LNCaP clone FGC (cell line): ENCODE results near the gene ZFP92.

Experiments used
- DNase-seq: peaks from one replicate; pipeline ENCODE4 v3.0.0-alpha.2; 2011; ENCODE audit warnings: low read depth
- H3K4me3 ChIP-seq: 2 replicates; pipeline ENCODE4 v1.5.1; 2011; ENCODE audit warnings: mild to moderate bottlenecking, low read depth, low read length, control low read depth
- TF ChIP-seq, protein P1 (sequence below): IDR thresholded peaks from 2 replicates; pipeline ENCODE4 v1.5.1; 2012; ENCODE audit warnings: mild to moderate bottlenecking; ENCODE audit not compliant: control insufficient read depth, insufficient read depth; ENCODE audit errors: extremely low read depth

The ZFP92 gene

DNA sequence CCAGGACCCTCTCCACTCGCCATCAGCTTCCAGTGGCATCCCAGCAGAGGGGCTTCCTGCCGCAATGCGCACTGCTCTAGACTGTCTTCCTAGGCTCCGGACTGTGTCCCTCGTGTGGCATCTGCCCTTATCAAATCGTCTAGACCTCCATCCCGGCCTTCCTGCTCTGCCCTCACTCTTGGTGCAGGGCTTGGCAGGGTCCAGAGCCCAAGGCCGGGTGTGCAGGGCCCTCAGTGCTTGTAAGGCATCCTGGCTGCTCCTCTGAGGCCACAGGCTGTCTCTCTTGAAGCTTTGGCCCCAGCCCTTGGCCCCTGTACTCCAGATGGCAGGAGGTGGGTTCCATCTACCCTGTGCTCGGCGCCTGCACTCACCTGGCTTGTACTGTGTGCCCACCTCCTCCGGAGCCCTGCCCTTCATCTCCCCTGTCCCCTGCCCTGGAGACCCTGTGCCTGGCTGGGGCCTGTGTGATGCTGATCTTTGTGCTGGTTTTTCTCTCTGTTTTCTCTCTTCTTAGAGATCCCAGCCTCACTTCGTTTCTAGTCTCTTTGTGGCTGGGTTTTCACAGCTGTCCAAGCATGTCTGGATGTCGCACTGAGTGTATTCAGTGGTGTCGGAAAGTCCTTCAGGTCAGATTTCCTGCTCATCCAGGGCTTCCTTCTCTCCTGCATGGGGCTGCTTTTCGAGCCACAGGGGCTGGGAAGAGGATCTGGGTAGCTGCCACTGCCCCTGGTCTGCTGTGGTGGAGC lies 38.3 kb downstream of the ZFP92 start:
- TF ChIP-seq, protein P1, sequence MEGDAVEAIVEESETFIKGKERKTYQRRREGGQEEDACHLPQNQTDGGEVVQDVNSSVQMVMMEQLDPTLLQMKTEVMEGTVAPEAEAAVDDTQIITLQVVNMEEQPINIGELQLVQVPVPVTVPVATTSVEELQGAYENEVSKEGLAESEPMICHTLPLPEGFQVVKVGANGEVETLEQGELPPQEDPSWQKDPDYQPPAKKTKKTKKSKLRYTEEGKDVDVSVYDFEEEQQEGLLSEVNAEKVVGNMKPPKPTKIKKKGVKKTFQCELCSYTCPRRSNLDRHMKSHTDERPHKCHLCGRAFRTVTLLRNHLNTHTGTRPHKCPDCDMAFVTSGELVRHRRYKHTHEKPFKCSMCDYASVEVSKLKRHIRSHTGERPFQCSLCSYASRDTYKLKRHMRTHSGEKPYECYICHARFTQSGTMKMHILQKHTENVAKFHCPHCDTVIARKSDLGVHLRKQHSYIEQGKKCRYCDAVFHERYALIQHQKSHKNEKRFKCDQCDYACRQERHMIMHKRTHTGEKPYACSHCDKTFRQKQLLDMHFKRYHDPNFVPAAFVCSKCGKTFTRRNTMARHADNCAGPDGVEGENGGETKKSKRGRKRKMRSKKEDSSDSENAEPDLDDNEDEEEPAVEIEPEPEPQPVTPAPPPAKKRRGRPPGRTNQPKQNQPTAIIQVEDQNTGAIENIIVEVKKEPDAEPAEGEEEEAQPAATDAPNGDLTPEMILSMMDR: no peak
- H3K4me3 ChIP-seq: no peak overlapping the region
- DNase-seq: no peak

DNA sequence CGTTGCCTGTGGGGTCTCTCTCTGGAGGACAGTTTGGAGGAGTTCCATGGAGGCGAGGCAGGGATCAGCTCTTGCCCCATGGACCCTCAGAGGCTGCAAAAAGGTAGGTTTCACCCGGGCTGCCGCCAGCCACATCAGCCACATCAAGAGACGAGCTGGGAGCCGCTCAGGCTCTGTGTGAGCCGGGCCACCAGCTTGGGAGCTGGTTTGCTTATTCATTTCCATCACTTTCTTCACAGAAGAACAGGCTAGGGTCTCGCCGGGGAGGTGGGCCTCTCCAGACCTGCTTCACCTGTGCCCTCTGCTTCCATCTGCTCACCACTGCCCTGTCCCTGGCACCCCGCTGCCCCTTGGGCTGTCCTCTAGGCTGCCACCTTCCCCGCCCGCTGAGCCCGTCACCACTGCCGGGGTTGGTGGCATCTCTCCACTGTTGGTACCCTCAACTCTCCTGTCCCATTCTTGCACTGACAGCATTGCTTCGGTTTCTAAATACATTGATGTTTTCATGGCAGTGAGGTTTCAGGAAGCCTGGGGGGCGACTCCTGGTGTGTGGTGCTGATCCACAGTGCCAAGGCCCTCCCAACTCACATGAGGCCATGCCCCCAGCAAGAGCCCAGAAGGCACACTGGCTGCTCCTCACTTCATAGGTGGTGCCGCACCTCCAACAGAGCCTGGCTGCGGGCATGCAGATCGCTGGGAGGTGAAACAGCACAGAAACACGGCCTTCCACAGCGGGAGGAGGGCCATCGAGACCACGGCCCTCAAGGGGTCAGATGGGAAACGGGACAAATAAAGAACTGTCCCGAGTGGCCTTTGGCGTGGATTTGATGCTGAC lies 39.1 kb downstream of the ZFP92 start:
- no peak for DNase-seq
- TF ChIP-seq, protein P1: no peak
- H3K4me3 ChIP-seq: no peak overlapping the region

DNA sequence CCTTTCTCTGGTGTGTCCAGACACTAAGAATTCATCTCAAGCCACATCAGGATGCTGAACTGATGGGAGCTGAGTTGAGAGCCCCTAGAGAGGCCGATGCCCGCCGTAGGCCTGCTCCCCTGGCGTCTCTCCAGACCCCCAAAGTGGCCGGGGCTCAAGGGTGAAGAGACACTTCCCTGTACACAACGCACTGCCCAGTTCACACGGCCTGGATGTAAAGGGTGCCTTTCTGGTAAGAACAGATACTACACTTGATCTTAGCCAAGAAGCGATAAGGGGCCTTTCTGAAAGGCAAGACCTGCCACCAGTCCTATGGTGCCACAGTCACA lies 39.6 kb downstream of the ZFP92 start:
- DNase-seq: no peak
- no peak overlapping the region for H3K4me3 ChIP-seq
- TF ChIP-seq, protein P1: no peak

DNA sequence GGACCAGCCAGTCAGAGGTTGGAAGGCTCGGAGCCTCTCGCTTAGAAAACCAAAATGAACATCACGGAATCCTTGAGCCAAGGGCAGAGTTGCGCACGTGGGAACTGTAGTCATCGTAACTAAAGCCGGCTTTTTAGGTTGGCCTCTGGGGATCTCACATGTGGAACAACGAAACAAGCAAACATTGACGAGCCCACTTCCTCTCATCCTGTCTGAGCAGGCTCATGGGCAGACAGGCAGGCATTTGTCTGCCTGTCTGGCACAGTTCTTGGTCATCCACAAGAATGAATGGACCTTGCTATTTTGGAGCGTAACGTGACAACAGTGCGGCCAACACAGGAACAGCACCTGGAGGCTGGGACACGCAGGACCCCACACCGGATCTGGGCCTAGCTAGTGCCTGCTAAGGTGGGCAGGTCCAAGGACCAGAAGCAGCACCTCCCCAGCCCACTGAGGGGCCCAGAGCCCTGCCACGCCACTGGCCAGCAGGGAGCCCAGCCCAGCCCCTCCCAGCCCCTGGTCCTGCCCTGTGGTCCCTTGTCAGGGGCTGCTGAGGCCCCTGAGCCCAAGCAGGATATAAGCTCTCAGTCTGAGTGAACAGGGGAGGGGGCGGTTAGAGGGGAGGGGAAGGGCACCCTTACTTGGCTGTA lies 43.8 kb downstream of the ZFP92 start:
- TF ChIP-seq, protein P1: no peak
- no peak for DNase-seq

DNA sequence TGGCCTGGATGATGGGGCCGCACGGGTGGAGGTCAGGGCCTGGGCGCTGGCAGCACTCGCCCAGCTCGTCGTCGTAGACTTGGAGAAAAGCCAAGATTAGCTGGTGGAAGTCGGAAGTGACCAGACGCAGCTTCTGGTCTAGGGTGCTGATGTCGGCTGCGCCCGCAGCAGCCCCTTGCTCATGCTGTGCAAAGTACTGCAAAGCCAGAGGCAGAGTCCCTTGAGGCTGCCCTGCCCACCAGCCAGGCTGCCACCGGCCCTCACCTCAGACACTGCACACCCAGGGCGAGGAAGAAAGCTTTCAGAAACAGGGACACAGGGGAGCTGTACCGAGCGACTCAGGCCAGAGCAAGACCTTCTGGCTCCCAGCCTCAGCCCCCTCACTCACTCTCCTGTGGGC lies 44.3 kb downstream of the ZFP92 start:
- TF ChIP-seq, protein P1: no peak
- no peak overlapping the region for H3K4me3 ChIP-seq
- no peak for DNase-seq

More for the DNA sequence above, 43.8 kb downstream of the ZFP92 start:
- H3K4me3 ChIP-seq: no peak overlapping the region

DNA sequence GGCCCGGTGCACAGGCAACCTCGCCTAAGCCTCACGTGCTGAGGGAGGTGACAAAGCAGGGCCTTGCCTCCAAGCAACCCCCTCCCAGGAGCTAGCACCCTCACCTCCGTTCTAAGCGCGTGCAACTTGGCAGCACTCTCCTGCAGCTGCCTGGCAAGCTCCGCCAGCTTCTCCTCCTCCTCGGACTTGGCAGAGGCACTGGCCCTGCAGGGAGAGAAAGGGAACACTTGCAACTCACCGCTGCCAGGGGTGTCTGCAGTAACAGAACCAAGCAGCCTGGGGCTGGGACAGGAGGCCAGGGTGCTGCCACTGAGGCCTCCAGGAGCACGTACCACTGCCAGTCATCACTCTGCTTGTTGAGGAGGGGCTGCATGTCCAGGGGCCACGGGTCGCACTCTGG lies 44.9 kb downstream of the ZFP92 start:
- no peak overlapping the region for H3K4me3 ChIP-seq
- TF ChIP-seq, protein P1: no peak
- DNase-seq: peak; percentile 18
